NT2/D1 (cell line): ENCODE data around the gene PDLIM7.

ENCODE experiments used
- DNase-seq: peaks from one replicate; pipeline ENCODE4 v3.0.0-alpha.2; 2011; ENCODE audit warnings: low read depth, low spot score
- H3K27me3 ChIP-seq: 2 replicates; pipeline ENCODE4 v1.6.0; 2011; ENCODE audit warnings: mild to moderate bottlenecking; ENCODE audit not compliant: insufficient read length, insufficient read depth
- H3K36me3 ChIP-seq: 2 replicates; pipeline ENCODE4 v1.6.1; 2011; ENCODE audit warnings: mild to moderate bottlenecking, low read length, mixed read lengths; ENCODE audit not compliant: insufficient read depth, insufficient read length
- H3K4me1 ChIP-seq: 2 replicates; pipeline ENCODE4 v1.5.1; 2011; ENCODE audit not compliant: insufficient read depth, insufficient read length
- H3K4me3 ChIP-seq: 2 replicates; pipeline ENCODE4 v1.5.1; 2011; ENCODE audit warnings: low read depth; ENCODE audit not compliant: insufficient read length
- H3K9ac ChIP-seq: 2 replicates; pipeline ENCODE4 v1.6.0; 2011; ENCODE audit warnings: low read depth; ENCODE audit not compliant: insufficient read length
- H3K9me3 ChIP-seq: 2 replicates; pipeline ENCODE4 v1.5.1; 2011; ENCODE audit warnings: mild to moderate bottlenecking, low read length; ENCODE audit not compliant: insufficient read depth
- SUZ12 ChIP-seq: IDR thresholded peaks from 2 replicates; pipeline ENCODE4 v1.6.1; 2011; ENCODE audit not compliant: insufficient read length, insufficient read depth; ENCODE audit errors: extremely low read depth
- YY1 ChIP-seq: IDR thresholded peaks from 2 replicates; pipeline ENCODE4 v1.6.1; 2011; ENCODE audit not compliant: insufficient read length, insufficient read depth
- ZNF274 ChIP-seq: IDR thresholded peaks from 2 replicates; pipeline ENCODE4 v1.6.1; 2011; ENCODE audit warnings: mild to moderate bottlenecking, low read depth, low read length

PDLIM7 gene

DNA sequence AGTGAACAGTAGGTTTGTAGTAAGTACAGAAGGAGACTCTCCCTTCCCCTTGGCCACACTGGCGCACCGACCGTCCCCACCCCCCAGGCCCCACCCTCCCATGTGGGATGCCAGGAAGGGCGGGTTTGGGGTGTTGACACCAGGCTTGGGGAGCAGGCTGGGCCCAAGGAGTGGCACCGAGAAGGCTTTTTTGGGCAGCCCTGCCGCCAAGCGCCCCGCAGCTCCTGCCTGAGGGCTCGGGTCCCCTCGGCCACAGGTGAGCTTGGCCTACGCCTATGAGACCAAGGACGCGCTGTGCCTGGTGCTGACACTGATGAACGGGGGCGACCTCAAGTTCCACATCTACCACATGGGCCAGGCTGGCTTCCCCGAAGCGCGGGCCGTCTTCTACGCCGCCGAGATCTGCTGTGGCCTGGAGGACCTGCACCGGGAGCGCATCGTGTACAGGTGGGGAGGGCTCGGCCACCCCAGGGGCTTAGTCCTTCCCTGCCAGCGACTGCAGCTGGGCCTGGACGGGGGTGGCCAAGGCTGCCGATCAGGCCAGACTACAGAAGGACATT is 63.7 kb downstream of the PDLIM7 start:
- Histone ChIP-seq H3K9me3 (no peaks in the 10 kb centered on the region), H3K4me3 (no peak overlapping the region), H3K4me1 (peaks cover 11% of the 10 kb centered on the region), H3K27me3 (no peaks in the 10 kb centered on the region), H3K9ac (no peak overlapping the region), H3K36me3 (peaks cover 89% of the 10 kb centered on the region)
- no peak for TF ChIP-seq SUZ12
- no peak for TF ChIP-seq ZNF274
- TF ChIP-seq YY1: no peak
- no peak for DNase-seq
